ENCODE results near the gene MAN2A2. TPM values are rescaled to one million over a fixed set of nuclear protein-coding genes. Genes with fewer than 3 reads are reported as not detected.

Gene MAN2A2
- total RNA-seq, 1 donor from 2014 or later: 133 TPM

DNA sequence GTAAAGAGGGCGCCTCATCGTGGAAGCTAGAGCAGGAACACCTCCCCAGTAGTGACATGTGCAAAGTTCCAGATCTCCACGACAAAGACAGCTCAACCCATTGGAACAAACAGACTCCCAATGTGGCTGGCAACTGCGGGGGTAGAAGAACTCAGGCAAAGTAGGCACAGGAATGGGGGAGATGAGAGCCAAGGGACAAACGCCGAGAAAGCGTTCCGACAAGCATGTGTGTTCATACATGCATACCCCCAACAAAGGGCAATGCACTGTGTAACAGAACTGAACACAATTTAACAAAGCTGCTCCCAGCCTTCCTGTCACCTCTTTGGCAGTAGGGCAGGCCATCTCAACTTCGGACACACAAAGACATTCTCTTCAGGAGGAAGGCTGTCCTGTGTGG is 63.2 kb downstream of the MAN2A2 start:
- CTCF ChIA-PET: interaction anchor here (1.3 kb wide), 1 partner anchor 13 kb away, joined by 3 read pairs; no protein-coding TSS in a partner anchor
- intact Hi-C loops (cut with micrococcal nuclease): no loop called here
- no peak for ATAC-seq (ENCODE audit: low read depth)
- no peak for DNase-seq
- Mint-ChIP-seq H3K36me3 (ENCODE audit: low read depth) (peaks cover 49% of the 10 kb centered on the region), H3K27me3 (no peaks in the 10 kb centered on the region), H3K27ac (no peak overlapping the region), H3K4me1 (no peaks in the 10 kb centered on the region), H3K4me3 (no peak overlapping the region), H3K9me3 (no peaks in the 10 kb centered on the region)
- POLR2A ChIA-PET: no interaction called here
- TF ChIP-seq, protein P1, sequence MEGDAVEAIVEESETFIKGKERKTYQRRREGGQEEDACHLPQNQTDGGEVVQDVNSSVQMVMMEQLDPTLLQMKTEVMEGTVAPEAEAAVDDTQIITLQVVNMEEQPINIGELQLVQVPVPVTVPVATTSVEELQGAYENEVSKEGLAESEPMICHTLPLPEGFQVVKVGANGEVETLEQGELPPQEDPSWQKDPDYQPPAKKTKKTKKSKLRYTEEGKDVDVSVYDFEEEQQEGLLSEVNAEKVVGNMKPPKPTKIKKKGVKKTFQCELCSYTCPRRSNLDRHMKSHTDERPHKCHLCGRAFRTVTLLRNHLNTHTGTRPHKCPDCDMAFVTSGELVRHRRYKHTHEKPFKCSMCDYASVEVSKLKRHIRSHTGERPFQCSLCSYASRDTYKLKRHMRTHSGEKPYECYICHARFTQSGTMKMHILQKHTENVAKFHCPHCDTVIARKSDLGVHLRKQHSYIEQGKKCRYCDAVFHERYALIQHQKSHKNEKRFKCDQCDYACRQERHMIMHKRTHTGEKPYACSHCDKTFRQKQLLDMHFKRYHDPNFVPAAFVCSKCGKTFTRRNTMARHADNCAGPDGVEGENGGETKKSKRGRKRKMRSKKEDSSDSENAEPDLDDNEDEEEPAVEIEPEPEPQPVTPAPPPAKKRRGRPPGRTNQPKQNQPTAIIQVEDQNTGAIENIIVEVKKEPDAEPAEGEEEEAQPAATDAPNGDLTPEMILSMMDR (IDR thresholded peaks at IDR 0.05): no peak

DNA sequence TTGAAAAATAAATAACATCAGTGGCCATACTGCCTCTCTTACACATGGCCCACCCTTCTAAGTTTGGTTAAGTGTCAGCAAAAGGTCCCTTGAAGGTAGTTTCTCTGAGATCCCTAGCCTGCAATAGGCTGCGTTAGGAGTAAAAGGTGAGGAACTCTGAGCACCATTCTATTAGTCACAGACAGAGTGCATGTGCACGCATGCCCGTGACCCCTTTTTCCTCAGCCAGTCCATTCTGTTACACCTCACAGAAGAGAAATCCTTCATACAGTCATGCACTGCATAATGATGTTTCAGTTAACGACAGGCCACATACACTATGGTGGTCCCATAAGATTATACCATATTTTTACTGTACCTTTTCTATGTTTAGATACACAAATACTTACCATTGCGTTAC is 64.1 kb downstream of the MAN2A2 start:
- ChIA-PET POLR2A (no interaction called here), CTCF (no interaction called here)
- ATAC-seq (ENCODE audit: low read depth): no peak
- Mint-ChIP-seq H3K4me3 (no peak overlapping the region), H3K36me3 (ENCODE audit: low read depth) (peaks cover 41% of the 10 kb centered on the region), H3K9me3 (no peaks in the 10 kb centered on the region), H3K27ac (no peak overlapping the region), H3K4me1 (no peaks in the 10 kb centered on the region), H3K27me3 (no peaks in the 10 kb centered on the region)
- TF ChIP-seq, protein P1 (IDR thresholded peaks at IDR 0.05): no peak
- DNase-seq: no peak
- intact Hi-C loops (cut with micrococcal nuclease): no loop called here

DNA sequence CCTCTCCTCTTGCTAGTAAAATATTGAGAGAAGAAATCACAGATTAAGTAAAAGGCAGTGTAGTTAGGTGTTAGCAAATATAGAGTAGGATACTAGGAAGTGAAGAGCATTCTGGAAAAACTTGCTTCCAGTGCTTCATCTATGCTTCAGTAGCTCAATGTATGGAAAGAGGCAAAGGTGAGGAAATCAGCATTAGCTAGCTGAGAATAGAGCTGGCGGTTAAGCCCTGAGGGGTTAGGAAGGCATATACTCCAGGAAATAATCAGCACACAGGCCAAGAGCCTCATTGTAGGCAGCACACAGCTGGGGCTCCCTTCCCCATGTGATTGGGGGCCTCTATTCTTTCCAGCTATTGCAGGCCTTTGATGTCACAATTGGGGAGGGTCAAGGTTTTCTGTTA is 65.3 kb downstream of the MAN2A2 start:
- intact Hi-C loops (cut with micrococcal nuclease): no loop called here
- no peak for DNase-seq
- no peak overlapping the region for H3K27ac Mint-ChIP-seq
- H3K4me1 Mint-ChIP-seq: no peaks in the 10 kb centered on the region
- POLR2A ChIA-PET: no interaction called here
- CTCF ChIA-PET: interaction anchor here (0.9 kb wide), 1 partner anchor 10 kb away, joined by 3 read pairs; no protein-coding TSS in a partner anchor
- TF ChIP-seq, protein P1 (IDR thresholded peaks at IDR 0.05): no peak
- H3K4me3 Mint-ChIP-seq: no peak overlapping the region
- H3K9me3 Mint-ChIP-seq: no peaks in the 10 kb centered on the region
- H3K27me3 Mint-ChIP-seq: no peaks in the 10 kb centered on the region
- no peak for ATAC-seq (ENCODE audit: low read depth)
- H3K36me3 Mint-ChIP-seq (ENCODE audit: low read depth): peaks cover 37% of the 10 kb centered on the region

DNA sequence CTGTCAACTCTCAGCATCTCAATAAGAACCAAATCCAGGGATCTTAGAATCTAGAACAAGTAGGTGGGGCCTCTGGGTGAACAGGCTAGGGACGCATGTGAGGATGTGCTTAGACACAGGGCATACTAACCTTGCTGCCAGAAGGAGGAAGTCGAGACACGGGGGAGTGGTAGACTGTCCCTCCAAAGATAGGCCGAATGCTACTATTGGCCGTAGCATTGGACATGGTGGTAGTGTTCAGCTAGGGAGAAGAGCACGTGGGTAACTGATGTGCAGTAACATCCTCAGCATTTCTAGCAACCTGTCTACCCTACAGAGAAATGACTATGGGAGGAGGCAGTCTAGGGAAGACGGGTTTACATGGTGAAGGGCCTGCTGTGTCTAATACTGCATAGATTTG is 67.2 kb downstream of the MAN2A2 start:
- CTCF ChIA-PET: no interaction called here
- no peaks in the 10 kb centered on the region for H3K27me3 Mint-ChIP-seq
- no peak for ATAC-seq (ENCODE audit: low read depth)
- TF ChIP-seq, protein P1 (IDR thresholded peaks at IDR 0.05): no peak
- H3K36me3 Mint-ChIP-seq (ENCODE audit: low read depth): peaks cover 39% of the 10 kb centered on the region
- H3K4me1 Mint-ChIP-seq: no peaks in the 10 kb centered on the region
- H3K4me3 Mint-ChIP-seq: no peak overlapping the region
- POLR2A ChIA-PET: no interaction called here
- H3K27ac Mint-ChIP-seq: no peak overlapping the region
- intact Hi-C loops (cut with micrococcal nuclease): no loop called here
- no peaks in the 10 kb centered on the region for H3K9me3 Mint-ChIP-seq
- no peak for DNase-seq

DNA sequence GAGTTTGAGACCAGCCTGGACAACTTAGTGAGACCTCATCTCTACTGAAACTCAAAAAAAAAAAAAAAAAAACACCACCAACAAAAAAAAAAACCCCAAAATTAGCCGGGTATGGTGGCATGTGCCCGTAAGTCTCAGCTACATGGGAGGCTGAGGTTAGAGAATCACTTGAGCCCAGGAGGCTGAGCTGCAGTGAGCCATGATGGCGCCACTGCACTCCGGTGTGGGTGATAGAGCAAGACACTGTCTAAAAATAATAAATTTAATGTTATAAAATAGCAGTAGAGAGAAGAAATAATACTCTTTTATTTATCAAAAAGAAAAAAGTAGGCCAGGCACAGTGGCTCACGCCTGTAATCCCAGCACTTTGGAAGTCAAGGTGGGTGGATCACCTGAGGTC is 69.0 kb downstream of the MAN2A2 start:
- CTCF ChIA-PET: interaction anchor here (0.6 kb wide), 1 partner anchor 812 kb away, joined by 3 read pairs; no protein-coding TSS in a partner anchor
- Mint-ChIP-seq H3K27me3 (no peaks in the 10 kb centered on the region), H3K27ac (no peak overlapping the region), H3K4me1 (no peaks in the 10 kb centered on the region), H3K36me3 (ENCODE audit: low read depth) (peaks cover 27% of the 10 kb centered on the region), H3K9me3 (no peaks in the 10 kb centered on the region), H3K4me3 (no peak overlapping the region)
- no peak for ATAC-seq (ENCODE audit: low read depth)
- POLR2A ChIA-PET: interaction anchor here (0.6 to 0.8 kb wide), 2 partner anchors 9 to 18 kb away, joined by 3 to 4 read pairs; partner anchors contain the start of gene RCCD1
- no peak for DNase-seq
- intact Hi-C loops (cut with micrococcal nuclease): no loop called here
- TF ChIP-seq, protein P1 (IDR thresholded peaks at IDR 0.05): no peak

Other genes starting within 250 kb of the MAN2A2 start
- 18.2 and 23.4 TPM in 2 replicates for gene BLM, start 186.0 kb upstream of the MAN2A2 start, total RNA-seq
- 46.5 and 46.6 TPM in 2 replicates for gene FURIN, start 34.7 kb upstream of the MAN2A2 start, total RNA-seq
- gene FES, start 18.8 kb upstream of the MAN2A2 start, total RNA-seq: 19.7 and 27.4 TPM in 2 replicates
- 17.6 and 19.0 TPM in 2 replicates for gene HDDC3, start 29.2 kb downstream of the MAN2A2 start, total RNA-seq
- gene UNC45A, start 32.0 kb downstream of the MAN2A2 start, total RNA-seq: 72.8 and 73.2 TPM in 2 replicates
- 15.7 and 19.3 TPM in 2 replicates for gene RCCD1, start 51.6 kb downstream of the MAN2A2 start, total RNA-seq
- gene PRC1, start 91.2 kb downstream of the MAN2A2 start, total RNA-seq: 8.1 and 9.3 TPM in 2 replicates
- 27.3 and 33.4 TPM in 2 replicates for gene VPS33B, start 119.3 kb downstream of the MAN2A2 start, total RNA-seq
- gene SV2B, start 197.0 kb downstream of the MAN2A2 start, total RNA-seq: not detected in 2 replicates